MCF 10A (cell line): ENCODE data around the gene MAU2. TPM values are rescaled to one million over a fixed set of nuclear protein-coding genes. Genes with fewer than 3 reads are reported as not detected.
A peak's percentile ranks its signal among the peaks of the same experiment; 100 is the strongest.

Source experiments
- BruUV-seq: library from RNA; stranded (reverse); fragments of 400-500 nt; replicated peaks from 2 replicates; lab custom pipeline; 2021; lab: Mats Ljungman, UMichigan
- CTCF ChIA-PET: fragments of 300-600 bp; sonication (Branson Sonifier 250); formaldehyde crosslinking; extraction: SDS; loops from one replicate; lab custom pipeline; 2021; ENCODE audit warnings: antibody characterized with exemption, inconsistent platforms; lab: Yijun Ruan, JAX
- POLR2A ChIA-PET: fragments of 300-600, 350-650 bp; sonication (Branson Sonifier 250); formaldehyde crosslinking; extraction: SDS; loops from one replicate; lab custom pipeline; 2020; ENCODE audit warnings: antibody characterized with exemption, inconsistent platforms; lab: Yijun Ruan, JAX
- DNase-seq: peaks from one replicate; pipeline ENCODE4 v3.0.0-alpha.2; 2018; ENCODE audit not compliant: unreplicated experiment
- H3K27ac Mint-ChIP-seq: one replicate; pipeline ENCODE4 v1.8.0; 2022; ENCODE audit warnings: mild to moderate bottlenecking, low read depth, mixed read lengths; ENCODE audit not compliant: unreplicated experiment
- H3K27me3 Mint-ChIP-seq: one replicate; pipeline ENCODE4 v1.8.0; 2022; ENCODE audit warnings: mixed read lengths; ENCODE audit not compliant: insufficient read depth, unreplicated experiment
- H3K36me3 Mint-ChIP-seq: one replicate; pipeline ENCODE4 v1.8.0; 2022; ENCODE audit warnings: mild to moderate bottlenecking, moderate library complexity, mixed read lengths; ENCODE audit not compliant: insufficient read depth, unreplicated experiment
- H3K4me1 Mint-ChIP-seq: one replicate; pipeline ENCODE4 v1.8.0; 2022; ENCODE audit warnings: mixed read lengths; ENCODE audit not compliant: insufficient read depth, unreplicated experiment
- H3K4me3 Mint-ChIP-seq: one replicate; pipeline ENCODE4 v1.8.0; 2022; ENCODE audit warnings: mild to moderate bottlenecking, moderate library complexity, mixed read lengths; ENCODE audit not compliant: unreplicated experiment
- H3K9me3 Mint-ChIP-seq: one replicate; pipeline ENCODE4 v1.8.0; 2022; ENCODE audit warnings: mixed read lengths; ENCODE audit not compliant: unreplicated experiment
- intact Hi-C: fragments of 100-400 bp; cut with micrococcal nuclease; formaldehyde crosslinking; loops from 2 replicates; pipeline ENCODE4 v1.14.1; 2022
- total RNA-seq: library from RNA; stranded (reverse); gene quantifications from 2 replicates; pipeline ENCODE4 v1.2.3, GENCODE V29; 2022
- TF ChIP-seq, protein P1 (sequence below): fragments of 200-600 bp; IDR thresholded peaks from one replicate; pipeline ENCODE4 v1.8.0; 2022; ENCODE audit warnings: antibody characterized with exemption, mild to moderate bottlenecking; ENCODE audit not compliant: unreplicated experiment

The MAU2 gene
- total RNA-seq, 1 experiment from 2014 or later = 50.1 TPM

DNA sequence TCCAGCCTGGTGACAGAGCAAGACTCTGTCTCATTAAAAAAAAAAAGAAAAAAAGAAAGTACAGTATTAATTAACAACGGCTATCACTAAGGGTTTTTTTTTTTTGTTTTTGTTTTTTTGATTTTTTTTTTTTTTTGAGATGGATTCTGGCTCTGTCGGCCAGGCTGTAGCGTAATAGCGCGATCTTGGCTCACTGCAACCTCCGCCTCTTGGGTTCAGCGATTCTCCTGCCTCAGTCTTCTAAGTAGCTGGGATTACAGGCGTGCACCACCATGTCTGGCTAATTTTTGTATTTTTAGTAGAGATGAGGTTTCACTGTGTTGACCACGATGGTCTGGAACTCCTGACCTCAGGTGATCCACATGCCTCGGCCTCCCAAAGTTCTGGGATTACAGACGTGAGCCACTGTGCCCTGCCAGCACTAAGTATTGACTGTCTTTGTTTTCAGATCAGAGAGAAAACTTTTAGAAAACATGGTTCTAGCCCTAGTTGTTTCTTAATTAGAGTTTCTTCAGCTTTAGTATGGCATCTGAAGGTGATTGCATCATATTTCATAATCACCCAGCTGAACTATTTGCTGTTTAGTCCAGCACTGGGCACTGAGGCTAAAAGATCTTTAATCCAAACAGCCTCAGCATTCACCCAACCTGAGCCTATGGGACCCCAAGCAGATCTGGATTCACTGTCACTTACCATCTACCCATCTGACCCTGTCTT lies 82.2 kb downstream of the MAU2 start:
- Mint-ChIP-seq H3K4me3 (peak overlapping the region; percentile 95), H3K27ac (peak overlapping the region; percentile 94), H3K27me3 (no peaks in the 10 kb centered on the region), H3K4me1 (peaks cover 30% of the 10 kb centered on the region), H3K9me3 (no peaks in the 10 kb centered on the region), H3K36me3 (peaks cover 7% of the 10 kb centered on the region)
- intact Hi-C loops = no loop called here
- BruUV-seq = no TSS peak
- ChIA-PET CTCF (interaction anchor here (0.7 to 5.1 kb wide), 5 partner anchors 8 to 87 kb away, joined by 3 to 27 read pairs (median 10); no protein-coding TSS in a partner anchor), POLR2A (interaction anchor here (0.5 to 5.4 kb wide), 11 partner anchors 8 to 247 kb away, joined by 3 to 48 read pairs (median 3); partner anchors contain the start of gene NR2C2AP)
- DNase-seq = peak; percentile 58
- TF ChIP-seq, protein P1, sequence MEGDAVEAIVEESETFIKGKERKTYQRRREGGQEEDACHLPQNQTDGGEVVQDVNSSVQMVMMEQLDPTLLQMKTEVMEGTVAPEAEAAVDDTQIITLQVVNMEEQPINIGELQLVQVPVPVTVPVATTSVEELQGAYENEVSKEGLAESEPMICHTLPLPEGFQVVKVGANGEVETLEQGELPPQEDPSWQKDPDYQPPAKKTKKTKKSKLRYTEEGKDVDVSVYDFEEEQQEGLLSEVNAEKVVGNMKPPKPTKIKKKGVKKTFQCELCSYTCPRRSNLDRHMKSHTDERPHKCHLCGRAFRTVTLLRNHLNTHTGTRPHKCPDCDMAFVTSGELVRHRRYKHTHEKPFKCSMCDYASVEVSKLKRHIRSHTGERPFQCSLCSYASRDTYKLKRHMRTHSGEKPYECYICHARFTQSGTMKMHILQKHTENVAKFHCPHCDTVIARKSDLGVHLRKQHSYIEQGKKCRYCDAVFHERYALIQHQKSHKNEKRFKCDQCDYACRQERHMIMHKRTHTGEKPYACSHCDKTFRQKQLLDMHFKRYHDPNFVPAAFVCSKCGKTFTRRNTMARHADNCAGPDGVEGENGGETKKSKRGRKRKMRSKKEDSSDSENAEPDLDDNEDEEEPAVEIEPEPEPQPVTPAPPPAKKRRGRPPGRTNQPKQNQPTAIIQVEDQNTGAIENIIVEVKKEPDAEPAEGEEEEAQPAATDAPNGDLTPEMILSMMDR = no peak

DNA sequence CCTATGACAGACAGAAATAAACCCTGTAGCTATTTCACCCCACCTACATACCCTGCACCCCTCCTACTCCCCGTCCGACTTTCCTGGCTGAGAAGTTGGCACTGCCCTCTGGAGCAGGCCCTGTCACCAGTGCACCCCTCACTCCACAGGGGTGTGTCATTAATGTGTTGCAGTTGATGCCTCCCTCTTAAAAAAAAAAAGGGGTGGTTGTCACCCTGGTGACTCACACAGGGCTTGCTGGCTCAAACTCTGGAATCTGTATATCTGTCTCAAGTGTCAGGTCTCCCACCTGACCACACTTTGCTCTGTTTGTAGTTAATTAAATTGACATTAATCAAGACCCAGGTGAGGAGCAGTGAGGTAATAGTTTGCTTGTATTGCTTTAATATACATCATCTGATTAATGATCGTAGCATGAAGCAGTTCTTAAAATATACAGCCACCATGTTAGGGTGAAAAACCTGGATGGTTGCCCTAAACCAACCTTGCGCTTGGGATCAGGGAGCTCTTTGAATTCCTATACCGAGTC lies 82.8 kb downstream of the MAU2 start:
- intact Hi-C loops = no loop called here
- Mint-ChIP-seq H3K4me3 (peak overlapping the region; percentile 95), H3K27me3 (no peaks in the 10 kb centered on the region), H3K4me1 (peaks cover 30% of the 10 kb centered on the region), H3K27ac (peak overlapping the region; percentile 94), H3K9me3 (no peaks in the 10 kb centered on the region), H3K36me3 (peaks cover 7% of the 10 kb centered on the region)
- CTCF ChIA-PET = interaction anchor here (0.5 to 5.1 kb wide), 8 partner anchors 9 to 86 kb away, joined by 3 to 27 read pairs (median 4); no protein-coding TSS in a partner anchor
- DNase-seq = peak; percentile 74
- TF ChIP-seq, protein P1 = no peak
- no TSS peak for BruUV-seq
- POLR2A ChIA-PET = interaction anchor here (0.5 to 5.4 kb wide), 10 partner anchors 9 to 246 kb away, joined by 3 to 48 read pairs (median 4); partner anchors contain the start of gene NR2C2AP

- ChIA-PET POLR2A (interaction anchor here (0.7 to 5.4 kb wide), 19 partner anchors 8 to 371 kb away, joined by 3 to 48 read pairs (median 3); partner anchors contain the start of genes NDUFA13 and NR2C2AP), CTCF (interaction anchor here (0.8 to 5.1 kb wide), 9 partner anchors 10 to 84 kb away, joined by 3 to 27 read pairs (median 5); no protein-coding TSS in a partner anchor)
- TF ChIP-seq, protein P1 = no peak
- peak; percentile 95 for DNase-seq
- Mint-ChIP-seq H3K4me1 (peaks cover 39% of the 10 kb centered on the region), H3K27ac (peak within 1 kb of the TSS; percentile 94), H3K9me3 (no peaks in the 10 kb centered on the region), H3K36me3 (peaks cover 7% of the 10 kb centered on the region), H3K4me3 (peak within 1 kb of the TSS; percentile 95), H3K27me3 (no peaks in the 10 kb centered on the region)
- intact Hi-C loops = loop anchor here (1.0 to 5.0 kb wide), 2 partner anchors 20 to 82 kb away; no protein-coding TSS in a partner anchor
- BruUV-seq = TSS peak; percentile 51
Measured at GRCh38 chr19:19404879-19405860, 84.5 kb downstream of the MAU2 start, which contains the start of gene GATAD2A. Gene GATAD2A, plus strand, starts transcription at chr19:19405675. Its CDS starts 59,671 bp downstream, at chr19:19465346.
